Measurements from ENCODE around the gene MYF6.

DNA sequence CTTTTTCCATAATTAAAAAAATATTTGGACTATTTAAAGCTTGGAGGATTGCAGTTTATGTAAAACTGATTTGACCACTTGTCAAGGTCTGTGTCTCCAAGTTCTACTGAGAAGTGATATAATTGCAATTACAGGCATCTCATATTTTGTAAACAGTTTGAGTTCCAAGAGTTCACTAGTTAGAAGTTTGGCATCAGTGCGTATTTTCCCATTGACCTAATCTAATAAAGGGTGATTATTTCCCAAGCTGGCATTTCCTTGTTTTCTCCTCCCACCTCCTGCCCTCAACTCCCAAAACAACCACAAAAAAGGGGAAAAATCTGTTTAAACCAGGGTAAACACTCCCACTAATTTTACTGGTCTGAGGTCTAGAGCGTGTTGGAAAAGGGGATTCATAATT is 3.0 kb upstream of the MYF6 start:
- TF ChIP-seq EZH2phosphoT487 (IDR thresholded peaks at IDR 0.05; ENCODE audit: borderline replicate concordance, low read depth, low read length), result no peak
- TF ChIP-seq, protein P1, sequence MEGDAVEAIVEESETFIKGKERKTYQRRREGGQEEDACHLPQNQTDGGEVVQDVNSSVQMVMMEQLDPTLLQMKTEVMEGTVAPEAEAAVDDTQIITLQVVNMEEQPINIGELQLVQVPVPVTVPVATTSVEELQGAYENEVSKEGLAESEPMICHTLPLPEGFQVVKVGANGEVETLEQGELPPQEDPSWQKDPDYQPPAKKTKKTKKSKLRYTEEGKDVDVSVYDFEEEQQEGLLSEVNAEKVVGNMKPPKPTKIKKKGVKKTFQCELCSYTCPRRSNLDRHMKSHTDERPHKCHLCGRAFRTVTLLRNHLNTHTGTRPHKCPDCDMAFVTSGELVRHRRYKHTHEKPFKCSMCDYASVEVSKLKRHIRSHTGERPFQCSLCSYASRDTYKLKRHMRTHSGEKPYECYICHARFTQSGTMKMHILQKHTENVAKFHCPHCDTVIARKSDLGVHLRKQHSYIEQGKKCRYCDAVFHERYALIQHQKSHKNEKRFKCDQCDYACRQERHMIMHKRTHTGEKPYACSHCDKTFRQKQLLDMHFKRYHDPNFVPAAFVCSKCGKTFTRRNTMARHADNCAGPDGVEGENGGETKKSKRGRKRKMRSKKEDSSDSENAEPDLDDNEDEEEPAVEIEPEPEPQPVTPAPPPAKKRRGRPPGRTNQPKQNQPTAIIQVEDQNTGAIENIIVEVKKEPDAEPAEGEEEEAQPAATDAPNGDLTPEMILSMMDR (conservative IDR thresholded peaks at IDR 0.05; ENCODE audit: low read length), result no peak

All from OCI-LY7 (cell line).